HG02798 (cell line): Measurements from ENCODE around the gene NHLRC1.

Experiments used
- ATAC-seq: cut with Tn5 transposase; IDR thresholded peaks from one replicate; pipeline ENCODE4 v1.9.1; 2021; ENCODE audit warnings: mild to moderate bottlenecking; ENCODE audit not compliant: unreplicated experiment, poor library complexity

The NHLRC1 gene

DNA sequence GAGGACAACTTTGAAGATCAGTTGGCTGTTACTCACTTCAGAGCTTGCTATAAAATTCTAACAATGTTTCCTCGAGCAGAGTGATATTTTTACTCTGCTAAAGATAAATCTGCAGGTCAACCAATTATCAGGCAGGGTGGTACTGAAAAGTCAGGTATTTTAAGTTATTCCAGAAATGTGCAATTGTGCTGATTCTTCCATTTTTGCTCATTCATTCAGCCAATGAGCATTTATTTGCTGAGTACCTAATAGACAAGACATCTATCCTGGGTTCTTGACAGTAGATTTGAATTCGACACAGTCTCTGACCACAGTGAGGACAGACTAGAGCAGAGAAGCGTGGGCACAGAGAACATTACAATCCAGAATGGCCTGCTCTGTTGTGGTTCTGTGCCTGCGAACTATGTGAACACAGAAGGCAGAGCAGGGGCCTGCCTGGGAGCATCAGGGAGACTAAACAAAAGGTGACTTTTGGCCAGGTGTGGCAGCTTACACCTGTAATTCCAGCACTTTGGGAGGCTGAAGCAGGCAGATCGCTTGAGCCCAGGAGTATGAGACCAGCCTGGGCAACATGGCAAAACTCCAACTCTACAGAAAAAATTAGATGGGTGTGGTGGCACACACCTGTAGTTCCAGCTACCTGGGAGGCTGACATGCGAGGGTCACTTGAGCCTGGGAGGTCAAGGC, 17.6 kb upstream of the NHLRC1 start:
- ATAC-seq, result no peak

DNA sequence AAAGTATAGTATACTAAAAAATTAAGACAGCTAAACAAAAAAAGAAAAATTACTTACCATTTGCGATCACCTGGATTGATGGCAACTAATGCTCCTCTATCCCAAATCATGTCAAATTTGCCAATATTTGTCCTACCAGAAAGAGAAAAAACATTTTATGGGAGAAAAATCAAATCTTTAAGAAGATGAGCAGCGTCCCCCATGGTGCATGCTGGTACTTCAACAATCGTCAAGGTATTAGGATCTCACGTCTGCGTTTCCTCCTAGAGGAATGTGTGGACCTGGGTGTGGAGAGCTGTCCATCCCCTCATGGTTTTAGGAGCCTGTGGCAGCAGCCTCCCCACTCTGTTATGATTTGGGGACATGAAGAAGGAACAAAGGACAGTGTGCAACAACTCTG, 16.4 kb upstream of the NHLRC1 start:
- no peak for ATAC-seq

DNA sequence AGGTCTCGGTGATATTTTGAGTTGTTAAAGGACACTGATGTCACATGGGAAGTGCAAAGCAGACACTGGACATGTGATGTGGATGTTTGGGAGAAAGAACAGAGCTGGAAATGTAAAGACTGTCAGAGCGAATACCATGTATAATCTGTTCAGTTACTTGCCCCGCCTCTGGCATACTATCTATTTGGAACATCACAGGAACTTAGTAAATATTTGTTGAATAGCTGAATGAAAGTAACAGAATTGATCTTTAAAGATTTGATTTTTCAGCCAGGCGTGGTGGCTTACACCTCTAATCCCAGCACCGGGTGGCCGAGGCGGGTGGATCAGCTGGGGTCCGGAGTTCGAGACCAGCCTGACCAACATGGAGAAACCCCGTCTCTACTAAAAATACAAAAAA, 13.8 kb upstream of the NHLRC1 start:
- no peak for ATAC-seq

DNA sequence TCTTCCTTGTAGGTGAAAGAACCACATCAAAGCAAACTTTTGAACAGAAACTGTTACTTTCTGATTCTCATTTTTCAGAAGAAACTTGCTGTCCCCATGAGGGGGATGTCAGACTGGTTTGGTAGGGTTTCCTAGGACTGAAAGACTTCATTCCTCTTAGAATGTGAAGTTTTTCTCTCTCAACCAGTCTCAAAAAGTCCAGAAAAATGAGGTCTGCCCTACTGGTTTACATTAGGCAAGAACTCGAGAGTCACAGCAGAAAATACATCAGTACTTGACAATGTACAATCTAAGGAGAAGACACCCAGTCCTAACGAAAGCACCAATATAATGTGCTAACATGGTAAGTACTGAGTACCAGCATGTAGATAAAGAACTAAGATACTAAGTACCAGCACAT, 12.7 kb upstream of the NHLRC1 start:
- no peak for ATAC-seq

DNA sequence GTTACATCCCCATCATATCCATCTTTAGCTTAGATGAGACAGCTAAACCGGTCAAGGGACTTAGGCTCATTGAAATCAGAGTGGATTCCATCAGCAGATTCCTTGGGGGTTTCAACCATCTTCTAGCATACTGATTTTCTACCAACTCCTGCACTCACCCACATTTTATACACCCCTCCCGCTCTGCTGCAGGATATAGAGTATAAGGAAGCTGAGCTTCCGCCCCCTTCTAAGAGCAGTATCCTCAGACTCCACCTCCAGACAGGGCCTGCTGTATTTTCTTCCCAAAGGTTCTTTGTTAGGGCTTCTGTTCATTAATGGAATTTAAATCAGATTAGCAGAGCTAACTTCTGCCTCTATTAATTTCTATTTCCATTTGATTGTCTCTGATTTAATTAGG, 9.9 kb upstream of the NHLRC1 start:
- no peak for ATAC-seq

DNA sequence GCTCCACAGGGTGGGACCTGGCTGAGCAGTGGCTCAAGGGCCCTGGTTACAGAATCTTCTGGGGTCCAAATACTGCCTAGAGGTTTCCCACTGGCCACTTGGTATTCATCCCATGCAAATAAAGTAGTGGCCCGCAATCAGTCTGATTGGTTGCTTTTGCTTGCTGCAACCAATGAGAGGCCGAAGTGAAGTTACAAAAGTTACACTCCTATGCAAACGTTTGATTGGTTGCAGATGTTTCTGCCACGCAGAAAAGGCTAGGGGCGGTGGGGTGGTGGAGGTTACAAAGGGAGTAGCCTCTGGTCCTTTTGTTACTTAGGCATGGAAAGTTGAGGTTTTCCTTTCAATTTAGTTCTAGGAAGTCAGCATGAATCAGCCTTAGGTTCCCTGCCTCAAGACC, 3.6 kb upstream of the NHLRC1 start:
- no peak for ATAC-seq

DNA sequence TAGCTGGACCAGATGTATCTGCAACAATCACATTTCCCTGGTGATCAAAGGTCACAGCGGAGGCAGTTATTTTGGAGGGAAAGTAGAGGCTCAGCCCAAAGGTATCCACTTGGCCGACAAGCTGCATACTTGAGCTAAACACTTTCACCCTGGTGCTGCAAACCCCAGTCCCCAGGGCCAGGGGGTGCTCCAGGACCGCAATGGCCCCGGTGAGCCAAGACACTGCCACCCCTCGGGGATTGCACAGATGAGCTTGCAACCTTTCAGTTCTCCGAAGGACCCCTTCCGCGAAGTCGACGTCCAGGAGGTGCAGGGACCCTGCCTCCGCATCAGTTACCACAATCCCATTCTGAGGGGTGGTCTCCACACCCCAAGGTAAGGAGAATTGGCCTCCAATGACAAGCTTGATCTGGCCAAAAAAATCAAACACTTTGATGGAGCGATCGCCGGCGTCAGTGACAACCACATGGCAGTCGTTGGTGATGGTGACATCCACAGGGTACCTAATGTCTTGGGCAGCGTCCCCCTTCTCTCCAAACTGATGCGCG, 823 bp downstream of the NHLRC1 start:
- no peak for ATAC-seq

DNA sequence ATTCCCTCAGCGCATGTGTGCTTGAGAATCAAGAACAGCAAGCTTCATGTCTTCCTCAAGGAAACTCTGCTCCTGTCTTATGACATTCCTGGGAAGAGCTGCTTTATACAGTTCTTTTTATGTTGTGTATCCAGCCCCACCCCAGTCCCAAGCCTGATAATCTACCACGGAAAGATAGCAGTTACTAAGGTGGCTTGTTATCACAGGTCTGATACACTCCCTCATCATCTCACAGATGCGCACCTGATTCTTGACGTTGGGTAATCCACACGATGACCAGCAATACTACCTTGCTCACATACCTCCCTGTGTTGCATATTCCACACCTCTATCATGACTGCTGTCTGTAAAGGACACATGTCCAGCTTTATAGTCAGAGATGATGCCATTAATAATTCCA, 3.2 kb downstream of the NHLRC1 start:
- ATAC-seq, result no peak

DNA sequence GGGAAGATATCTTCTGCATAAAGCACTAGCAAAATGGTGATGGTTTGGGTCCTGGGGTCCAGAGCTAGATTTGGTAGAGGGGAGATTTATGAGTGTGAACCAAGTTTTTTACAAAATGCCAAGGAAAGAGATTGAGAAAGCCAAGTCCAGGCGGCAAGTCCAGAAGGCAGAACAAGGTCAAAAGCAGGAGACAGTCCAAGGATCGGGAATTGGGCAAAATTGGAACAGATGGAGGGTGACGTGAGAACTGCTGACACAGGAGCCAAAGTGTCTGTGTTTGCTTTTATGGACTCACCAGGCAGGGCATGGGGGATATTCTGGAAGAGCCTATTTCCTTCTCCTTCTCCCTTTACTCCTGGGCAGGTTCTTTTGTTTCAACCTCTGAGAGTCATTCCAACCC, 4.1 kb downstream of the NHLRC1 start:
- no peak for ATAC-seq

DNA sequence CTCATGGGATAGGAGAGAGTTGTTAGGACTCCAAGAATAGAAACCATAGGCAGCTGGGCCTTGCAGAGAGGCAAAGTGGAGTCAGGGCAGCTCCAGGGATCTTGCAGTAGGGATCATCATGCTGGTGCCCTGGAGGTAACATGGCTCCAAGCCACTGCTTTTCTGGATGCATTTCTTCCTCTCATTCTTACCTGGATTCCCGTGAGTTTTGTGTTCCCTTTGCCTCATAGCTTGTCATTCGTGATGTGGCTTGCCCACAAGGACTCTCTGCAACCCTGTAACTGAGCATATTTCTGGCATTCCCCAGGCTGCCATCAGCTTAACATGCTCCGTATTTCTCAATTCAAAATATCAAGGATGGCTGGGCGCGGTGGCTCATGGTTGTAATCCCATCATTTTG, 5.3 kb downstream of the NHLRC1 start:
- ATAC-seq, result no peak

DNA sequence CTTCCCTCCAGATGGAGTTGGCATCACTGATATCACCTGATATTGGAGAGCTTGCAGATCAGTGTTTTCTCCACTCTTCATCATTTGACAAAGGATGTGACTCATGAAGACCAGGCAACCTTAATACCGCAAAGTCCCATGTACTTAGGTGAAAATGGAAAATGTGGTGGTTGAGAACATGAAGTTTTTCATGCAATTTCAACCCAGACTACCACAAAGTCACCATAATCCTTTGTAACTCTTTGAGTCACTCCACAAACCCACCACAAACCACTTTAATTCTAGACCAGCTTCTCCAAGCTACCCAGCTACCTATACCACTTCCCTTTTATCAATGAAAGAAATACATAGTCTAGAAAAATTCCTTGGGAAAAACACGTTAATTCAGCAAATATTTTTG, 7.1 kb downstream of the NHLRC1 start:
- no peak for ATAC-seq

DNA sequence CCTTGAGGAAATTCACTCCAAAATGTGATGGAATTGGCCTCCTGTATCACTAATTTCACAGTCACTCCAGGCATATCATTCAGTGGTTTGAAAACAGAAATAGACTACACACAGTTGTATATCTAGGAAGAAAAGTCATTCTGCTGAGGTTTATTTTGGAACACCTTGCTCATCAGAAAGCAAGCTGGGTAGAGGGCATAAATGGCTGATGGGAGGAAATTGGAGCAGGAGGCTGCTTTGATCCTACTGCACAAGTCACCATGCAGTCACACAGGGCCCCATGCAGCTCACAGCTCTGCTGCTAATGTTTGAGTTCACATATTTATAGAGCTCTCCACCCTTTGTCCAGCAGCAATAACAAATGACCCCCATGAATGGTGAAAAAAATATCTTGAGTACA, 12.3 kb downstream of the NHLRC1 start:
- ATAC-seq, result no peak

DNA sequence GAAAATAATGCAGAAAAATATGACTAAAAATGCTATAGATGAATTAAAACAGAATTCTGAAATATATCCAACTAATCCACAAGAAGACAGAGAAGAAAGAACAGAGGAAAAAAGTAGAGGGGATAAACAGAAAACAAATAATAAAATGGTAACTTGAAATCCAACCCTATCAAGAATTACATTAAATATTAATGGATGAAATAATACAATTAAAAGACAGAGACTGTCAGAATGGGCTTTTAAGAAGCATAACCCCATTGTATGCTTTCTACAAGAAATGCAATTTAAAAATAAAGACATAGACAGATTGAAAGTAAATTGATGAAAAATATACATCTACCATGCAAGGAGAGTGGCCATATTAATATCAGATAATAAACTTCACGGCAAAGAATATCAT, 15.4 kb downstream of the NHLRC1 start:
- no peak for ATAC-seq

DNA sequence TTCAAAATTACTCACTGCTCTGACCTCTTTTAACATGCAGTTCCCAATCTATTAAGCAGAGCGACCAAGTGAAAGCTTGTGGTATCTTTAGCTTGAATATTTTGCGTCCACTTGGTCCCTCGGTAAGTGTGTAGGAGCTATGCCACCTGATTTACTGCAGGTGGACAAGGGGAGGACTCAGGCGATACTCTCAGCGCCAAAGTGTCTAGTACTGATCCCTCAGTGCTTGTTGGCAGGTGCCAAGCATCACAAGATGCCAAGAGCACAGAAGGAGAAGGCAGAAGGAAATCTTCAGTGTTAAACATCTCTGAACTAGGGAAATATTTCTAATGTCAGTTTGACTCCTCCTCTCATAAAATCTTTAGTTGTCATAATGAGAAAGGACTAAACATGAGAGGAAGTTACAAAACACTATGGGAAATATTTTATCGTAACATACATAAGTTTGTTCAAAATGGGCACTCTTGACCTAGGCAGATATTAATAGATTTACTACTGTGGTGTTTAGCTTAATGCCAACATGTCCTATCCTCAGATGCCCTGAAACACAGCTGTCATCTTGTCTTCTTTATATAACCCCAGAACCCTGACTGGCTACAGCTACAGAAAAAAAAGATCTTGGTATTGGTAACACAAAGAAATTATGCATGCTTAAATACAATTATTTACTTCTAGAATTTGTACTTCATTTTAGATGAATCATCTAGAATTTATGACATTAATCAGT, 19.5 kb downstream of the NHLRC1 start:
- ATAC-seq, result no peak

DNA sequence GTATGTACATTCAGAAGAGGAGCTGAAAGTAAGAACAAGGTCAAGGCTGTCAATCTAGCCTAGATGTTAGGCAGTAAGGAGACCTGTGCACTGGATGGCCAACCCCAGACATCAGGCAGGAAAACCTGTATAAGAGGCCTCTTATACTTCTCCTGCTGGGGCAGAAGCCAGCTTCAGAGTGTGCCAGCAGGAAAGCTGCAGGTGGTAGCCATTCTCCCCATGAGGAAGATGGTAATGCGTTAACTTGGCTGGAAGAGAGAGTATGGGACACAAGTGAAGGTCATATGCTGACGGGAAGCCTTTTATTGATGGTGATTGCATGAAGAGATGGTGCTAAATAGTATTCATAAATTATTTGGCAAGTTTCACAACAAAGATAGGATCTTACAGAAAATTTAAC, 20.6 kb downstream of the NHLRC1 start:
- ATAC-seq, result no peak

DNA sequence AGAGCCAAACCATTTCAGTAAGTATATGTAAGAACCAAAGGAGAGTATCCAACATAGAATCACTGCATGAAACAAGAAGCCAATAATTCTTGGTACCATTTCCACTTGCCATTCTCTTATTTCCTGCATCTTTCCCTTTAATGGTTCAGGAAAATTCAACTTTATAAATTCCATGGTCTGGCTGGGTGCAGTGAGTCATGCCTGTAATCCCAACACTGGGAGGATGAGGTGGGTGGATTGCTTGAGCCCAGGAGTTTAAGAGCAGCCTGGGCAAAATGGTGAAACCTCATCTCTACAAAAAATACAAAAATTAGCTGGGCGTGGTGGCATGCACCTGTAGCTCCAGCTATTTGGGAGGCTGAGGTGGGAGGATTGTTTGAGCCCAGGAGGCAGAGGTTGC, 21.2 kb downstream of the NHLRC1 start:
- ATAC-seq, result no peak

DNA sequence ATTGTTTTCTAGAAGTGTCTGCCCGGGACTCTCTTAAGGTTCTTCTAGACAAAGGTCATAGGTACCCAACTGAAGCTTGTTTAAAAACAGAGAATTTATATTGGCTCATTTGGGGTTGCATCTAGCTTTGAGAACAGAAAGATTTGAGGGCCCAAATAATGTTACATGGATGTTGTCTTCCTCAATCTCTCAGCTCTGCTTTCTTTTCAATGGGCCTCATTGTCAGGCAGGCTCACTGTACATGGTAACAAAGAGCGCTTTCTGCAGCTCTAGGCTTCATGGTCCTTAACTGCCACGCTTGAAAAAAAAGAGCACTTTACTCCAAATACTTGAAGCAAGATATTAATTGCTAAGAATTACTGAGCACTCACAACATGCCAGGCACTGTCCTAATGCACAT, 22.2 kb downstream of the NHLRC1 start:
- ATAC-seq, result no peak

DNA sequence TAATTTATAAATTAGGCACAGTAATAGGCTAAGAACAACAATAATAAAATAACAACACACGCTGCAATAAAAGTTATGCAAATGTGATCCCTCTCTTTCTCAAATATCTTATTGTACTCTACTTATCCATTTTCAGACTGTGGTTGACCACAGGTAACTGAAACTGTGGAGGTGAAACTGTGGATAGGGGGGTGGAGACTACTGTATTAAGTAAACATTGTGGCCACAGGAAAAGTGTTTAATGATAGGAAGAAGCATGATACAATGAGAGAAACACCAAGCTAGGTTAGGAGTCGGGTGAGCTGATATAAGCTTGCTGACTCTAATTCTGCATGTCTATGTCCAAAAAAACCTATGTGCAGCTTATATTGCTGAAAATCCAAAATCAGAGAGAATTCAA, 23.0 kb downstream of the NHLRC1 start:
- no peak for ATAC-seq

DNA sequence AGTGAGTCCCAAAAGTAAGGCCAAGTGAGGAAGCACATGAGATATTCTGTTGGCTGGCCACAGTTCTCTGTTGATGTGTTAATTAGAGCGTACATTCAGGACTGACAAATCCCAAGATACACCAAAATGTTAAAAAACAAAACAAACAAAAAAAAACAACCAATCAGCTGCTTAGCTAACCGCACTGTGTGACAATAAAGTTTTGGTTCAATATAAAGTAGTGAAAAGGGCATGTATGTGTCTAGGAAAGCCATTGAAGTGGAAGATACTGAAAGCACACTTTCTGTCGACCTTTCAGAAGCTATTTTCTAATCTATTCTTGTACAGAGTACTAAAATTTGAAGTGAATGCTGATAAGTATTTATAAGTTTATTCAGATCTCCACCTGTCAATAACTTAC, 26.1 kb downstream of the NHLRC1 start:
- ATAC-seq, result no peak

DNA sequence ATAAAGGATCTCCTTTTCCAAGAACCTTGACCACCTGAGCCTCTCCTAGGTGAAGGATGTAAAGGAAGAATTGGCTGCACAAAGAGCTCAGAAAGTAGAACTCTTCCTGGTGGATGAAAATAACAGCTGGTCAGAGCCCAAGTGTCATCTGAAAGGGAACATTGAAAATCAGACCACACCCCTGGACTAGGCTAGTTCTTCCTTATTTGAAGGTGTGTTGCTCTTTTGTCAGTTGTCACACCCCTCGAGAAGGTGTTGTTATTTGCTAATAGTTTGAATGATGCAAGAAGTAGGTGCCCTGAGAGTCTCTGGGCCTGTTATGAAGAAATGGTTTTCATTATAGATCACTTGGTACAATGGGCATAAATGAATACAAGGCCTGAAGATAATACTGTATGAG, 31.1 kb downstream of the NHLRC1 start:
- no peak for ATAC-seq

DNA sequence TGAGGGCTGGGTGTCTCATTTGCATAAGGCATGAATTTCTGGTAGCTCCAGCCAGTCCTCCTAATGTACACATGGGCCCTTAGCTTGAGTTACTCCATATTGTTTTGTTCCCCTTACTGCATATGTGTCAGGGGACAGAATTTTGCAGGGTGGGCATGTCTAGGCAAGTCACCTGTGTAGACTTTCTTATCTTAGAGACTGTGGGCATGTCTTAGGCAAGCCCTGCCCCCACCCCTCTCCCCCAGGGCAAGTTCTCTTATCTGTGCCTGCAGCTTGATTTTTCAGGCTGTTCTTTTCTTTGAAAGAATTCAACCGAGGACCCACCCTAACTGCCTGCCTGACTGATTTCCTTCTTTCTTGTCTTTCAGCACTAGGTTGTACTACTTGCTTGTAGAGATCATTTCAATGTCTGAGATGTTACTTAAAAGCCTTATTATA, 32.1 kb downstream of the NHLRC1 start:
- no peak for ATAC-seq
